GM21447 (cell line): ENCODE measurements around the gene NLRP6.
"Not testable (repeated sequence)": the region's sequence is repeated elsewhere in the genome, so short reads cannot be mapped to it uniquely, and the experiment has no call there.

Source experiments
- ATAC-seq: cut with Tn5 transposase; IDR thresholded peaks from one replicate; pipeline ENCODE4 v1.9.1; 2021; ENCODE audit not compliant: unreplicated experiment

NLRP6 gene

GRCh38 chr11:278001-278951 is at the start of gene NLRP6:
Gene NLRP6 (plus strand): TSS chr11:278407. CDS start chr11:278570, 163 bp downstream.
- ATAC-seq, result no peak

GRCh38 chr11:230431-230830 is 47.8 kb upstream of the NLRP6 start:
- ATAC-seq, result no peak

DNA sequence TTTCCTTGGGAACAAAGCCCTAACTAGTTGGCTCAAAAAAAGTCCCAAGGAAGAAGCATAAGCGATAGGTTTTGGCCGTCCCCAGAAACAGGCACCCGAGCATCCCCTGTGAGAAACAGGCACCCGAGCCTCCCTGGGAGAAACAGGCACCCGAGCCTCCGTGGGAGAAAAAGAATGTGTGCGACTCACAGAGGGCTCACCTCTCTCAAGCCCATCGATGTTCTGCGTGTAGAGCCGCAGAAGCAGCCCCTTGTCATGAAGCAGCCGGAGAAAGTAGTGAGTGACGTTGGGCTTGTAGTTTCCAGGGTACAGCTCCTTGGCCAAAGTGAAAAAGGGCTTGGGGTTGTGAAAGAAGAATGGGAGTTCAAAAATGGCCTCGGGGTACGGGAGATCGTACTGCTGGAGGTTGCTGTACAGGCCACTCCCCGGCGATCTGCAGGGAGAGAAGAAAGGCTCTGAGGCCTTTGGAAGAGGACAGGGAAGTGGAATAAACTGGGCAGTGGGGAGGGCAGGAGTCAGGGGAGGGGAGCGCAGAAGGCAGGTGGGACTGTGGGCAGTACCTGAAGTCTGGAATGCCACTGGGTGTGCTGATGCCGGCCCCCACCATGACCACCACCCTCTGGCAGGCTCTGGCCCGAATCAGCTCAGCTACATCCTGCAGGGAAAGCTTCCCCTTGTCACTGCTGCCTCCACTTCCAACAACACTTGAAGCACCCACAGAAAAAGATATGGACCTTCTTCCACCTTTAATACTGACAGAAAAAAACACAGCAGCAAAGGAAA is 45.2 kb upstream of the NLRP6 start:
- ATAC-seq, result no peak

DNA sequence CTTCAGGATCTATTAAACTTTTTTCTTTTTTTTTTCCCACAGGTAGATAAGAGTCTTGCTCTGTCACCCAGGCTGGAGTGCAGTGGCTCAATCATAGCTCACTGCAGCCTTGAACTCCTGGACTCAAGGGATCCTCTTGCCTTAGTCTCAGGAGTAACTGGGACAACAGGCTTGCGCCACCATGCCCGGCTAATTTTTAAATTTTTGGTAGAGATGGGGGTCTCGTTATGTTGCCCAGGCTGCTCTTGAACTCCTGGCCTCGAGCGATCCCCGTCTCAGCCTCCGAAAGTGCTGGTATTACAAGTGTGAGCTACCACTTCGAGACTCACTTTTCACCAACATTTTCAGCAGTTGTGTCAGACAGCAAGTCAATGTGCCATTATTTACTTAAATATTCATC is 43.0 kb upstream of the NLRP6 start:
- no peak for ATAC-seq

DNA sequence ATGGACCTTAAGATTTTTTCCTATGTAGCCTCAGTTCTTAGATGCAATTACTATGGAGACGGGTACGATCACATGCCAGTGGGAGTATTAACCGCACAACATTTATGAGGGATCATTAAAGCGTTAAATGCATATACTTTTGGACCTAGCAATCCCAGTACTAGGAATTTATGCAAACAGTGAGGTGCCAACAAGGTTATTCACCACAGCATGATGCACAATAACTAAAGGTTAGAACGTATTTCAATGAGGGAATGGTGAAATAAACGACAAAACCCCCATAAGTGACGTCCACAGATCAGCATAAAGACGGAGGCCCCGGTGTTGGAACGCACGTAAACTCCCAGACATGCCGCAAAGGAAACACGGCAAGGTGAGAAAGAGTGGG is 42.6 kb upstream of the NLRP6 start:
- ATAC-seq, result peak; percentile 8

GRCh38 chr11:235997-236773 is 42.0 kb upstream of the NLRP6 start, which contains the start of gene SIRT3:
Gene SIRT3 (minus strand): TSS chr11:236342. CDS start chr11:236328, 14 bp downstream.
- ATAC-seq, result peak; percentile 82

- peak; percentile 80 for ATAC-seq
Measured at GRCh38 chr11:236774-237767, 41.1 kb upstream of the NLRP6 start, which contains the start of gene PSMD13. Gene PSMD13 (plus strand): TSS chr11:236976. CDS start chr11:237050, 74 bp downstream.

DNA sequence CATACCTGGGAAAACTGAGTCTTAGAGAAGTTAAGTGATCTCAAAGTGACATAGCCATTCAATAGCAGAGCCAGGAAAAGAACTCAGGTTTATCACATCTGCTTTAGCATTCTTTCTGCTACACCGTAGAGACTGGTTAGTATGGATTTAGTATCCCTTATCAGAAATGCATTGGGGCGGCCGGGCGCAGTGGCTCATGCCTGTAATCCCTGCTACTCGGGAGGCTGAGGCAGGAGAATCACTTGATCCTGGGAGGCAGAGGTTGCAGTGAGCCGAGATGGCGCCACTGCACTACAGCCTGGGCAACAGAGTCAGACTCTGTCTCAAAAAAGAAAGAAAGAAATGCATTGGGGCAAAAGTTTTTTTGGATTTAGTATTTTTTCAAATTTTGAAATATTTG is 39.9 kb upstream of the NLRP6 start:
- ATAC-seq, result not testable (repeated sequence)

DNA sequence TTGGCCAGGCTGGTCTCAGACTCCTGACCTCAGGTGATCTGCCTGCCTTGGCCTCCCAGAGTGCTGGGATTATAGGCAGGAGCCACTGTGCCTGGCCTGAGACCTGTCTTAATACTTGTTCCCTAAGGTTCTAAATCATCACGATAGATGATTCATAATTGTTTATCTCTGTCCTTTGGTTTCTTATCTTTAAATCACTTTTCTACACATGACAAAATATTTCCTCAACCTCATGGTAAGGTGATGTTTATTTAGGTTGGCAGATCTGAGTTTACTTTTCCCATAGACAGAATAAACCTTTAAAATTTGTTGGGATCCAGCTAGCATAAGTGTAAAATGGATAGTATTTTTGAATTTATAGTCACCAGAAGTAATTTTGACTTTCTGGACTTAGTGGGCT is 37.9 kb upstream of the NLRP6 start:
- ATAC-seq, result no peak

GRCh38 chr11:241634-242033 is 36.6 kb upstream of the NLRP6 start:
- ATAC-seq, result no peak

DNA sequence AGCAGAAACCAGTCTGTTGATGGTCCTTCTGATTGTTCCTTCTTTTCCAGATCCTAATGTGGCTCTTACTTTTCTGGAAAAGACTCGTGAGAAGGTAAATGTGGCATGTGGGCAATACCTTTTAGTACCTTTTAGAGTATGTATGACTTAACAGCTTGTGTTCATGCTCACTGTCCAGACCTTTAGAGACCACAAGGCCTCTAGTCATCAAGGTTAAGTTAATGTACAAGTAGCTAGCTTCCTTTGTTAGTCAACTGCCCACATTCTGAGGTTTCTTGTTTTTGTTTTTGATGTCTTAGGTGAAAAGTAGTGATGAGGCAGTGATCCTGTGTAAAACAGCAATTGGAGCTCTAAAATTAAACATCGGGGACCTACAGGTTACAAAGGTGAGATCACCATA is 33.8 kb upstream of the NLRP6 start:
- ATAC-seq, result no peak

DNA sequence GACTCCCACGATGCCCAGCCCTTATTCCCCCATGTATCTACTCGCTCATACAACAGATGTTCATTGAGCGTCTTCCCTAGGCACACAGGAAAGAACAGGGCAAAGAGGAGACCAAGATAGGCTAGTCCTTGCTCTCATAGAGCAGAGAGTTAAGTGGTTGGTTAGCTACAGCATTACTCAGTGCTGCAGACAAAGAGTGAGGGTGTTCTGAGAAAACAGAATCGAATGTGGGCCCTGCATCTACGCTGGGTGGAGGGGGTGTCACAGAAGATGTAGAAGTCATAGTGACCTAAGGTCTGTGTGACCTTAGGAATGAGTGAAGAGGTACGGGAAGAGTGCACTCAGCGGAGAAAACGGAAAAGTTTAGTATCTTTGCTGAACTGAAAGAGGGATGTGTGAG is 29.1 kb upstream of the NLRP6 start:
- ATAC-seq, result no peak

DNA sequence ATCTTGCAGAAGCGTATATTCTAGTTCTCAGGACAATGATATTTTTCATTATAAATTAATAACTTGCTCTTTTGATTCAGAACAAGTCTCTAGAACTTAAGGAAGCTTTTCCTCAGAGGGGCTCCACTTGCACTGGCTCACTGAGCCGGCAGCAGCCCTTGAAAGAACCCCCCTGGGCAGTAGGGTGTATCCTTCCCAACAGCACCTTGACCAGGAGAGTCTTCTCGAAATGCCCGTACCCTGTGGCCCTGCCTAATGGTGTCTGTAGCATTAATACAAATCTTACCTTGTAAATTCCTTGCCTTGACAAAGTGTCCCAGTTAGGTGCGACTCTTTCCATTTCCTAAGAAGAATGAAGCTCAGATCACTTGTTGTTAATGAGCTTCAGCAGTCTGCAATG is 27.9 kb upstream of the NLRP6 start:
- ATAC-seq, result no peak

- ATAC-seq, result no peak
Measured at GRCh38 chr11:250740-251299, 27.4 kb upstream of the NLRP6 start.

GRCh38 chr11:251550-251949 is 26.7 kb upstream of the NLRP6 start:
- ATAC-seq, result no peak

DNA sequence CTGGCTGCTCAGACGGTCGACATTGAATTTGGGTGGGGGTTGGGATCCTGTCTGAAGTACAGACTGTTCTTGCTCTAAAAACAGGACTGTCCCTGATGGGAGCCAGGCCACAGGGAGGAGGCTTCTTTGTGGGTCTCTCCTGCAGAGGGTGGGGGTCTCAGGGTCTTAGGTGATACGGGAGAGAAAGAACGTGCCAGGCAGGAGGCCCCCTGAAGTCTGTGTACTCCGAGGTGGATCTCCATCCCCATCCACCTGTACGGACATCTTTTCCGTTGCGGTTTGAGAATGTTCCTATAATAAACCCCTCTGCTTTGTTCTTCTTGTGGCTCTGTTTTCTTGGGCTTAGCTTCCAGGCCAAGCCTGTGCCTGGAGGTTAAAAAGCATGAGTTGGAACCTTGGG is 25.5 kb upstream of the NLRP6 start:
- no peak for ATAC-seq

DNA sequence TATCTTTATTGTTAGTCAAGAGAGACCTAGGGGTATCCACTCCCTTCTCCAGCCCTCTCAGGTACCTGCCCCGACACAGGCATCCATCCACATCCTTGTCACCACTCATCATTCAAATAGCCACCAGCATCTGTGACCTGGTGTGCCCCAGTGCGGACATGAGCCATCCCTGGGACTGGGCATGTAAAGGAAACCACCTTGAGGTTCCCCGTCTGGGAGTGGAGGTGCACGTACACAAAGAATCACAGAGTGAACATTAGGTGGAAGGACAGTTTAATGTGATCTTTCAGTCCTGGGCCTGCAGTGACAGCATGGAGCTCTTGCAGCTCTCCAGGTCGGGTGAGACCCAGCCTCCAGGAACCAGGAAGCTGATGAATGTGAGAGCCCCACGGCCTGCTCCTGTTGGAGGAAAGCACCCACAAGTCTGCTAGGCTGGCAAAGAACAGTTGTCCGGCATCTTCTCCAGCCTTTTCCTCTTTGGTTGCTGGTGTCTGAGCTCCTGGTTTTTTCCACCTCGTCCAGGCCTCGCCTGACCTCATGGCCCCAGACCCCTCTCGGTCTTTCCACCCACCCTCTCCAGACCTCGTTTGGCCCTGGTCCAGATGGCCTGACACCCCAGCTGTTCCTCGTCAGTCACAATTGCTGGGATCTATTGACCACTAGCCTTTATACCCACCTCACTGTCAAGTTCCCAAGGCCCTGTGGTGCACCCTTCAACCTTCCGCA is 24.9 kb upstream of the NLRP6 start:
- no peak for ATAC-seq

- ATAC-seq, result no peak
Measured at GRCh38 chr11:253886-254270, 24.3 kb upstream of the NLRP6 start.

DNA sequence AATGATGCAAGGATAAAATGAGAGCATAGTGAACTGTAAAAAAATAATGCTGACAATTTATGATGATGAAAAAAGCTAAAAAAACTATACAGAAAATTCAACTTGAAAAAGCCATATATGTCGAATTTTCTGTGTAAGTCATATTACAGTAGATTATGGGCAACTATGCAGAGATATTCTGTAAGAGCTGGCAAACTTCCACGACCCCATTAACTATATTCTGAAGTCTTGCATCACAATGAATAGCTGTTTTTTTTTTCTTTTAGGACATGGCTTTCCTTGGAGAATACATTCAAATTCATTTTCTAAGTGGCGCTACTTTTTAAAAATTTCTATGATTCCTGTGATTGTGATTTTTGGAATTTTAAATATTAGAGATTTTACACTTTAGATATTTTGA is 23.0 kb upstream of the NLRP6 start:
- ATAC-seq, result no peak
